Breast epithelium (tissue), 4 donors: ENCODE measurements around the gene ACTL10. TPM values are rescaled to one million over a fixed set of nuclear protein-coding genes. Genes with fewer than 3 reads are reported as not detected.

Source experiments
- DNase-seq, 2 donors: peaks; one replicate each; pipeline ENCODE4 v3.0.0-alpha.2; 2019; ENCODE audit warnings: low spot score in 2 of 2
- H3K27ac ChIP-seq, 2 donors: fragments of 200-600 bp; sonication (generic) in 1 of 2; one replicate each; pipeline ENCODE4 v1.5.1; 2016 to 2019; ENCODE audit warnings: mild to moderate bottlenecking in 1 of 2
- H3K27me3 ChIP-seq, 2 donors: fragments of 200-600 bp; sonication (generic) in 1 of 2; one replicate each; pipeline versions ENCODE4 v1.5.1 to v1.6.0; 2017 to 2019; ENCODE audit warnings: control low read depth in 1 of 2, mild to moderate bottlenecking in 1 of 2
- H3K36me3 ChIP-seq: fragments of 200-600 bp; one replicate; pipeline ENCODE4 v1.5.1; 2019
- H3K4me1 ChIP-seq, 2 donors: fragments of 200-600 bp; sonication (generic); one replicate each; pipeline ENCODE4 v1.5.1; 2016 to 2019; ENCODE audit warnings: control low read depth in 1 of 2
- H3K4me3 ChIP-seq, 3 donors: fragments of 200-600 bp; sonication (generic); 1 replicate in 2 of 3; 2 replicates in 1 of 3; pipeline ENCODE4 v1.5.1; 2016 to 2019; ENCODE audit warnings: mild to moderate bottlenecking in 3 of 3, moderate library complexity in 2 of 3
- H3K9me3 ChIP-seq, 2 donors: fragments of 200-600 bp; sonication (generic) in 1 of 2; one replicate each; pipeline ENCODE4 v1.5.1; 2016 to 2019; ENCODE audit warnings: control low read depth in 1 of 2
- CTCF ChIP-seq, 3 donors: fragments of 450-650 bp; IDR thresholded peaks; one replicate each; pipeline ENCODE4 v1.5.1; 2016 to 2017; ENCODE audit warnings: antibody characterized with exemption in 3 of 3, mild to moderate bottlenecking in 3 of 3, moderate library complexity in 3 of 3
- POLR2A ChIP-seq: fragments of 450-650 bp; IDR thresholded peaks from one replicate; pipeline ENCODE4 v1.6.1; 2016; ENCODE audit warnings: antibody characterized with exemption, mild to moderate bottlenecking, moderate library complexity
- POLR2AphosphoS5 ChIP-seq, 3 donors: sonication (generic); formaldehyde crosslinking; IDR thresholded peaks; one replicate each; pipeline ENCODE4 v1.6.1; 2017; ENCODE audit warnings: antibody characterized with exemption in 3 of 3
- intact Hi-C: fragments of 100-400 bp; cut with DNase I; formaldehyde crosslinking; loops from one replicate; pipeline ENCODE4 v1.15.1; 2023; ENCODE audit warnings: low total_unique reads
- total RNA-seq, 3 donors: library from RNA; depleted of rRNA; stranded (reverse); fragments of >200 nt; gene quantifications; one replicate each; pipeline ENCODE4 v1.1.0, GENCODE V29; 2016

Gene ACTL10
- total RNA-seq, 3 donors from 2014 or later, result 1.4 to 3.4 (median 2.6) TPM

- intact Hi-C loops, result loop anchor here (2.0 kb wide), 1 partner anchor 61 kb away; no protein-coding TSS in a partner anchor
- H3K36me3 ChIP-seq, result no peaks in the 10 kb centered on the region
- DNase-seq, result no peak
These were observed 6.9 kb downstream of the ACTL10 start for GRCh38 chr20:33673410-33674293.

DNA sequence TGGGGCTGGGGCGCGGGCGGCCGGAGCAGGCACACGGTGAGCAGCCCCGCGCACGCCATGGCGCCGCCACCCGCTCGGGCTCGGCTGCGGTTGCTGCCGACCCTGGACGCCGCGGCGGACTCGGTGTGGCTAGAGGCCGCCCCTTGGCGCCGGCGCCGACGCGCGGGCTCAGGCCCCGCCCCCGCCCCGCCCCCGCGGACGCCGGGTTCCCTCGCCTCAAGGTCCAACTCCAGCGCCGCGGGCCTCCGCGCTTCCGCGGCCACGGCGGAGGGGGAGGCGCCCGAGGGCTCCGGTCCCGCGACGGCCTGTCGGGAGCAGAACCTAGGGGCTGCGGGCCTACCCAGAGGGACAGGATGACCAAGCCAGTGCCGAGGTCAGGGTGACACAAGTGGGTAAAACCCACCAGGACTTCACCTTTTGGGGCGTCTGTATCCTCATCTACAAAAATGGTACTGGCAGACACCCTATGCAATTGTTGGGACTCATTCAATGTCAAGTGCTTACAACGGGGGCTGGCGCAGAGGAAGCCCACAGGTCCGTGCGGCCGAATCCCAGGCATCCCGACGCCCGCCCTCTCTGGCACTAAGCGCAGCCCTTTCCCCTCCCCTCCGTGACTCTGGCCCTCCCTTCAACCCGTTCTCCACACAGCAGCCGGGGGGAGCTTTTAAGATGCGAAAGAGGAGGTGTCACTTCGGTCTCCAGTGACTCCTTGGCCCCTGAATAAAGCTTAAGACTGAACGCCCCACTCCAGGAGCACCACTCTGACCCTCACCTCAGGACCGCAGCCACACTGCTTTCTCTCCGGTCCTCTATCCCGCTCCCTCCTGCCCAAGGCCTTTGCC lies 7.8 kb downstream of the ACTL10 start, which contains the start of gene NECAB3:
NECAB3 (minus strand) TSS at position 135 of the 842 bp plus-strand sequence; CDS start at position 59, 76 bp downstream.
- DNase-seq, result peak in 1 of 2 donors; percentile 74
- Histone ChIP-seq H3K36me3 (no peaks in the 10 kb centered on the region), H3K27me3 (no peaks in the 10 kb centered on the region), H3K9me3 (no peaks in the 10 kb centered on the region), H3K4me1 (peaks cover 0 to 4% of the 10 kb centered on the region in 2 donors), H3K27ac (peak within 1 kb of the TSS; percentile 84 to 93), H3K4me3 (peak within 1 kb of the TSS; percentile 67 to 78 (median 73))
- intact Hi-C loops, result loop anchor here (2.0 kb wide), 1 partner anchor 60 kb away; no protein-coding TSS in a partner anchor
- TF ChIP-seq CTCF (IDR thresholded peaks at IDR 0.05) (no peak), POLR2AphosphoS5 (IDR thresholded peaks at IDR 0.05) (no peak), POLR2A (no peak)

More at GRCh38 chr20:33673410-33674293, 6.9 kb downstream of the ACTL10 start:
- H3K27ac ChIP-seq, result peak overlapping the region; percentile 84 to 93
- H3K9me3 ChIP-seq, result no peaks in the 10 kb centered on the region
- TF ChIP-seq POLR2AphosphoS5 (IDR thresholded peaks at IDR 0.05), result no peak
- no peak for TF ChIP-seq CTCF (IDR thresholded peaks at IDR 0.05)
- TF ChIP-seq POLR2A, result no peak
- peak overlapping the region; percentile 67 to 78 (median 73) for H3K4me3 ChIP-seq
- H3K4me1 ChIP-seq, result peaks cover 0 to 4% of the 10 kb centered on the region in 2 donors
- H3K27me3 ChIP-seq, result no peaks in the 10 kb centered on the region

DNA sequence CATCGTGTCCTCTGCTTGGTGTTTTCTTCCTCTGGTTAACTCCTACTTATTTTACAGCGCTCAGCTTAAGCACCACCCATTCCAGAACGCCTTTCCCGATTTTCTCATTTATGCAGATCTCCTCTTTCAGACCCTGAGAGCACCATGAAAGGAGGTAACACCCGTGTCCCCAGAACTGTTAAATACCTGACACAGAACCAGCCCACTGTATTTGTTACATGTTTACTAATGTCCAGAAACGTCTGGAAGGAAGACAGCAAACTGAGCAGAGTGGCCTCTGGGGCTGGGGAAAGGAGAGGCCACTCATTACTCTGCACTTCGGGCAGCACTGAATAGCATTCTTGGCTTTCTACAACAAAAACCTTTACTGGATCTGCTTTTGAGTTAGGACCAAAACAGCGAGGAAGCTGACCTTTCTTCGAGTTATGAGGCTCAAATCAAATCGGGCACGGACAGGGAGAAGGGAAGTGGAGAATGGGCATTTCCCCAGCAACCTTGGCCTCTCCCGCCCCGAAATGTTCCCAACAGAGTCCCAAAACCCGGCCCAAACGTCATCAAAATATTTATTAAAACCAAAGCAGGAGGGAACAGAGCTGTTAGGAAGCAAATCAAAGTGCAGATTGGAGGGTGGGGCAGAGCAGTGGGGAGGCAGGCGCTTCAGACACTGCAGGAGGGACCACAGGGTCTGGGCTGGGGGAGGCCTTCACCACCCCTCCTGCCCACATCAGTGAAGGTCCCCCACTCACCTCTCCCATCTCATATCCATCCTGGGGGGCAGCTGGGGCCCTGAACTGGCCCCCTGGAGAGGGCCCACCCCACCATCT lies 8.6 kb downstream of the ACTL10 start:
- H3K27me3 ChIP-seq, result no peaks in the 10 kb centered on the region
- H3K36me3 ChIP-seq, result no peaks in the 10 kb centered on the region
- H3K27ac ChIP-seq, result peak overlapping the region; percentile 84 to 93
- DNase-seq, result no peak
- peak overlapping the region; percentile 67 to 78 (median 73) for H3K4me3 ChIP-seq
- TF ChIP-seq CTCF (IDR thresholded peaks at IDR 0.05) (no peak), POLR2AphosphoS5 (IDR thresholded peaks at IDR 0.05) (peak in 1 of 3 donors; percentile 34)
- H3K4me1 ChIP-seq, result peaks cover 0 to 4% of the 10 kb centered on the region in 2 donors
- intact Hi-C loops, result loop anchor here (2.0 kb wide), 1 partner anchor 59 kb away; no protein-coding TSS in a partner anchor
- H3K9me3 ChIP-seq, result no peaks in the 10 kb centered on the region

DNA sequence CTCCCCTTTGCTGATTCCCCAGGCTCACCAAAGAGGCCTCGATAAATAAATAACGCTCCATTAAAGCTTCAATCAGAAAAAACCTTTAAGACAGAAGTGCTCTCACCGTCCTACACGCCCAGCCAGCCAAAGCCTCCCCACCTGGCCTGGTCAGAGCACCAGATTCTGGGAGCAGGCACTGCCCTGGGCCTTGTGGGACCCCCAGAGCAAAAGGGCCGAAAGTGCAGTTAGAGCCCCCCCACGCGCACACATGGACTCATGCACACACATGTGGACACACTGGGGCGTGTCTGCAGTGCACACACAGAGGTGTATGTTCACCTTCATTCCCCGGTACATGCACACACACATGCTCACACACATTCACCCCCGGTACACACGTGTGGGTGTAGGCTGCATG lies 9.4 kb downstream of the ACTL10 start:
- H3K4me1 ChIP-seq, result peaks cover 0 to 4% of the 10 kb centered on the region in 2 donors
- H3K27ac ChIP-seq, result peak overlapping the region; percentile 84 to 93
- no peaks in the 10 kb centered on the region for H3K36me3 ChIP-seq
- no peaks in the 10 kb centered on the region for H3K9me3 ChIP-seq
- intact Hi-C loops, result no loop called here
- TF ChIP-seq CTCF (IDR thresholded peaks at IDR 0.05) (no peak), POLR2A (no peak), POLR2AphosphoS5 (IDR thresholded peaks at IDR 0.05) (no peak)
- no peak overlapping the region for H3K4me3 ChIP-seq
- DNase-seq, result no peak
- H3K27me3 ChIP-seq, result no peaks in the 10 kb centered on the region
